Measurements from ENCODE around the gene CSMD2. TPM values are rescaled to one million over a fixed set of nuclear protein-coding genes. Genes with fewer than 3 reads are reported as not detected.

The CSMD2 gene
- total and polyA plus RNA-seq, 2 of the 8 experiments (the other 6 are each of a cell fraction or from before 2014, with no cell fraction given), result 7.0 to 14.7 TPM

GRCh38 chr1:33781652-33782051, 383.4 kb downstream of the CSMD2 start (continued):
- TF ChIP-seq EGR1 (IDR thresholded peaks at IDR 0.05; ENCODE audit: borderline replicate concordance, low read depth, low read length), result no peak
- TF ChIP-seq CTCF (IDR thresholded peaks at IDR 0.05; ENCODE audit: control extremely low read depth in 1 of 3, insufficient read depth in 1 of 3, low read depth in 1 of 3, low read length in 3 of 3), result no peak
- TF ChIP-seq EP300 (IDR thresholded peaks at IDR 0.05; ENCODE audit: borderline replicate concordance in 1 of 2, low read depth in 2 of 2, low read length in 2 of 2), result no peak
- TF ChIP-seq RBBP5 (IDR thresholded peaks at IDR 0.05; ENCODE audit: borderline replicate concordance, low read depth, low read length), result no peak
- no peak for TF ChIP-seq RXRA (IDR thresholded peaks at IDR 0.05; ENCODE audit: insufficient read depth, low read depth, low read length)
- TF ChIP-seq POLR2AphosphoS5 (IDR thresholded peaks at IDR 0.05; ENCODE audit: low read depth, low read length), result no peak
- no peak for TF ChIP-seq TAF1 (IDR thresholded peaks at IDR 0.05; ENCODE audit: low read depth, low read length)
